ENCODE results near the gene RBBP7. TPM values are rescaled to one million over a fixed set of nuclear protein-coding genes. Genes with fewer than 3 reads are reported as not detected.

Gene RBBP7
- total RNA-seq, 2 donors from 2014 or later, result 159 to 187 TPM

- Mint-ChIP-seq H3K4me1 (no peaks in the 10 kb centered on the region), H3K27me3 (no peaks in the 10 kb centered on the region), H3K27ac (no peak overlapping the region), H3K36me3 (ENCODE audit: low read depth) (peaks cover 94% of the 10 kb centered on the region), H3K9me3 (no peaks in the 10 kb centered on the region), H3K4me3 (no peak overlapping the region)
- ATAC-seq (replicated peaks), result no peak
These were observed 21.6 kb downstream of the RBBP7 start for GRCh38 chrX:16848541-16848940.

GRCh38 chrX:16845686-16846085 is 24.5 kb downstream of the RBBP7 start:
- no peak overlapping the region for H3K27ac Mint-ChIP-seq
- H3K36me3 Mint-ChIP-seq (ENCODE audit: low read depth), result peaks cover 93% of the 10 kb centered on the region
- no peak overlapping the region for H3K4me3 Mint-ChIP-seq
- H3K27me3 Mint-ChIP-seq, result no peaks in the 10 kb centered on the region
- no peaks in the 10 kb centered on the region for H3K4me1 Mint-ChIP-seq
- no peaks in the 10 kb centered on the region for H3K9me3 Mint-ChIP-seq
- no peak for ATAC-seq (replicated peaks)

GRCh38 chrX:16843208-16843909 is 26.8 kb downstream of the RBBP7 start:
- Mint-ChIP-seq H3K36me3 (ENCODE audit: low read depth) (peaks cover 87% of the 10 kb centered on the region), H3K4me3 (no peak overlapping the region), H3K27ac (no peak overlapping the region), H3K27me3 (no peaks in the 10 kb centered on the region), H3K4me1 (no peaks in the 10 kb centered on the region), H3K9me3 (no peaks in the 10 kb centered on the region)
- no peak for ATAC-seq (replicated peaks)

- Mint-ChIP-seq H3K27me3 (no peaks in the 10 kb centered on the region), H3K27ac (no peak overlapping the region), H3K36me3 (ENCODE audit: low read depth) (peaks cover 86% of the 10 kb centered on the region), H3K9me3 (no peaks in the 10 kb centered on the region), H3K4me1 (no peaks in the 10 kb centered on the region), H3K4me3 (no peak overlapping the region)
- ATAC-seq (replicated peaks), result no peak
These were observed 27.5 kb downstream of the RBBP7 start for GRCh38 chrX:16842684-16843083.

GRCh38 chrX:16839852-16840460 is 30.2 kb downstream of the RBBP7 start:
- Mint-ChIP-seq H3K27ac (no peak overlapping the region), H3K4me3 (no peak overlapping the region), H3K9me3 (no peaks in the 10 kb centered on the region), H3K36me3 (ENCODE audit: low read depth) (peaks cover 90% of the 10 kb centered on the region), H3K4me1 (no peaks in the 10 kb centered on the region), H3K27me3 (no peaks in the 10 kb centered on the region)
- ATAC-seq (replicated peaks), result peak; percentile 44

- Mint-ChIP-seq H3K27me3 (no peaks in the 10 kb centered on the region), H3K27ac (no peak overlapping the region), H3K4me3 (no peak overlapping the region), H3K9me3 (no peaks in the 10 kb centered on the region), H3K36me3 (ENCODE audit: low read depth) (peaks cover 90% of the 10 kb centered on the region), H3K4me1 (no peaks in the 10 kb centered on the region)
- ATAC-seq (replicated peaks), result no peak
These were observed 30.8 kb downstream of the RBBP7 start for GRCh38 chrX:16839219-16839851.

- H3K36me3 Mint-ChIP-seq (ENCODE audit: low read depth), result peaks cover 91% of the 10 kb centered on the region
- H3K27ac Mint-ChIP-seq, result no peak overlapping the region
- no peak overlapping the region for H3K4me3 Mint-ChIP-seq
- no peak for ATAC-seq (replicated peaks)
- H3K9me3 Mint-ChIP-seq, result no peaks in the 10 kb centered on the region
- no peaks in the 10 kb centered on the region for H3K27me3 Mint-ChIP-seq
- no peaks in the 10 kb centered on the region for H3K4me1 Mint-ChIP-seq
These were observed 31.7 kb downstream of the RBBP7 start for GRCh38 chrX:16838202-16839066.

- no peaks in the 10 kb centered on the region for H3K4me1 Mint-ChIP-seq
- H3K27me3 Mint-ChIP-seq, result no peaks in the 10 kb centered on the region
- peaks cover 87% of the 10 kb centered on the region for H3K36me3 Mint-ChIP-seq (ENCODE audit: low read depth)
- no peaks in the 10 kb centered on the region for H3K9me3 Mint-ChIP-seq
- H3K27ac Mint-ChIP-seq, result peak overlapping the region; percentile 52
- ATAC-seq (replicated peaks), result peak; percentile 57
- no peak overlapping the region for H3K4me3 Mint-ChIP-seq
These were observed 33.8 kb downstream of the RBBP7 start for GRCh38 chrX:16836371-16836770.

- Mint-ChIP-seq H3K4me1 (no peaks in the 10 kb centered on the region), H3K4me3 (no peak overlapping the region), H3K27me3 (no peaks in the 10 kb centered on the region), H3K9me3 (no peaks in the 10 kb centered on the region), H3K36me3 (ENCODE audit: low read depth) (peaks cover 85% of the 10 kb centered on the region), H3K27ac (no peak overlapping the region)
- ATAC-seq (replicated peaks), result no peak
These were observed 35.4 kb downstream of the RBBP7 start for GRCh38 chrX:16834806-16835205.

GRCh38 chrX:16832301-16832700 is 37.9 kb downstream of the RBBP7 start:
- ATAC-seq (replicated peaks), result no peak
- Mint-ChIP-seq H3K27me3 (no peaks in the 10 kb centered on the region), H3K9me3 (no peaks in the 10 kb centered on the region), H3K4me1 (no peaks in the 10 kb centered on the region), H3K4me3 (no peak overlapping the region), H3K27ac (peak overlapping the region; percentile 79), H3K36me3 (ENCODE audit: low read depth) (peaks cover 79% of the 10 kb centered on the region)

- no peak for ATAC-seq (replicated peaks)
- Mint-ChIP-seq H3K4me3 (no peak overlapping the region), H3K4me1 (peaks cover 5% of the 10 kb centered on the region), H3K36me3 (ENCODE audit: low read depth) (peaks cover 70% of the 10 kb centered on the region), H3K27me3 (no peaks in the 10 kb centered on the region), H3K27ac (peak overlapping the region; percentile 67), H3K9me3 (no peaks in the 10 kb centered on the region)
These were observed 41.8 kb downstream of the RBBP7 start for GRCh38 chrX:16828124-16828908.

GRCh38 chrX:16827225-16827624 is 42.9 kb downstream of the RBBP7 start:
- H3K27ac Mint-ChIP-seq, result no peak overlapping the region
- H3K27me3 Mint-ChIP-seq, result no peaks in the 10 kb centered on the region
- no peaks in the 10 kb centered on the region for H3K9me3 Mint-ChIP-seq
- no peak overlapping the region for H3K4me3 Mint-ChIP-seq
- H3K36me3 Mint-ChIP-seq (ENCODE audit: low read depth), result peaks cover 73% of the 10 kb centered on the region
- H3K4me1 Mint-ChIP-seq, result peaks cover 9% of the 10 kb centered on the region
- ATAC-seq (replicated peaks), result no peak

GRCh38 chrX:16826207-16826606 is 44.0 kb downstream of the RBBP7 start:
- Mint-ChIP-seq H3K27ac (no peak overlapping the region), H3K4me1 (peaks cover 9% of the 10 kb centered on the region), H3K27me3 (no peaks in the 10 kb centered on the region), H3K9me3 (no peaks in the 10 kb centered on the region), H3K4me3 (no peak overlapping the region), H3K36me3 (ENCODE audit: low read depth) (peaks cover 73% of the 10 kb centered on the region)
- peak; percentile 44 for ATAC-seq (replicated peaks)

Data from activated T-helper 17 cell treated with anti-CD3 and anti-CD28 coated beads, Interleukin-2, amount 50 U/mL, for 72 hours (primary cell).